Lower leg skin (tissue), 3 donors: ENCODE data around the gene IL18BP.

Source experiments
- POLR2A ChIP-seq, 2 donors: fragments of 450-650 bp; IDR thresholded peaks; one replicate each; pipeline ENCODE4 v1.6.1; 2016 to 2017; ENCODE audit warnings: antibody characterized with exemption in 2 of 2, mild to moderate bottlenecking in 1 of 2, moderate library complexity in 1 of 2
- TF ChIP-seq, protein P1 (sequence below), 3 donors: fragments of 450-650 bp; IDR thresholded peaks; one replicate each; pipeline ENCODE4 v1.5.1; 2016; ENCODE audit warnings: antibody characterized with exemption in 3 of 3, mild to moderate bottlenecking in 3 of 3, moderate library complexity in 2 of 3

DNA sequence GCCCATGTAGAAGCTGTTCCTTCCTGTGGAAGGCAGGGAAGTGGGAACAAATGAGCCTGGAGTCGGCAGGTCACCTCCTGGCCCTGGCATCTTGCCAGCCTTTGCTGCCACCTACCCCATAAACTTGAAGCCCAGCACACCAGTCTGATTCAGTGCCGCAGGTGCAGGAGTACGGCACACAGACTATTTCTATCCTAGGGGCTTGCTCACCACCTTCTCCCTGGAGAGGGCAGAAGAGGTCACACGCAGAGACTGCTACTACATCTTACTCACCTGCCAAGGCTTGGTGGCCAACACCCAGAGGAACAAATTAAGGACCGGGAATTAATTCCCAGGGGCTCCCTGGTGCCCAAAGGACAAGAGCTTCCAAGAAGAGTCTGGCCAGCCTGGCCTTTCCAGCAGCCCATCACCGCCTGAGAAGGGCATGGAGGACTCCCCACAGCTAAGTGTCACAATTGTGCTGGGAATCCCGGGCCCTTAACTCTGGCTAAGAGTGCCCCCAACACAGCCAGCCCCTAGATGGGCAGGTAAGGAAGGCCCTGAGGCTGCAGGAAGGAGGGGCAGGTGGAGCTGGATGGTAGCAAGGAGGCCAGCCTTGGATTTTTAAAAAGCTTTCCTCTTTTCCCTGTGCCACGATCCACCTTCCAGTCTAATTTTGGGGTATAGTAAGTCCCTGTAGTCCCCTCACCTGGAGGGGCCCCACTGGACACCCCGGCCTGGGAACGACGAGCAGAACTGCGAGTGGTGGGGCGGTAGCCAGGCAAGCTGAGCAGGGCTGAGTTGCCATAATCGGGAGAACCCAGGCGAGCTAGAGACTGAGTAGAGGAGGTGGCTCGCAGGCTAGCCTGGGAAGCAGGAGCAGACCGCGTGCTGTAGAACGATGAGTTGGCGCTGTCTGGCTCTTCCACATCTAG lies 6.9 kb downstream of the IL18BP start:
- TF ChIP-seq, protein P1, sequence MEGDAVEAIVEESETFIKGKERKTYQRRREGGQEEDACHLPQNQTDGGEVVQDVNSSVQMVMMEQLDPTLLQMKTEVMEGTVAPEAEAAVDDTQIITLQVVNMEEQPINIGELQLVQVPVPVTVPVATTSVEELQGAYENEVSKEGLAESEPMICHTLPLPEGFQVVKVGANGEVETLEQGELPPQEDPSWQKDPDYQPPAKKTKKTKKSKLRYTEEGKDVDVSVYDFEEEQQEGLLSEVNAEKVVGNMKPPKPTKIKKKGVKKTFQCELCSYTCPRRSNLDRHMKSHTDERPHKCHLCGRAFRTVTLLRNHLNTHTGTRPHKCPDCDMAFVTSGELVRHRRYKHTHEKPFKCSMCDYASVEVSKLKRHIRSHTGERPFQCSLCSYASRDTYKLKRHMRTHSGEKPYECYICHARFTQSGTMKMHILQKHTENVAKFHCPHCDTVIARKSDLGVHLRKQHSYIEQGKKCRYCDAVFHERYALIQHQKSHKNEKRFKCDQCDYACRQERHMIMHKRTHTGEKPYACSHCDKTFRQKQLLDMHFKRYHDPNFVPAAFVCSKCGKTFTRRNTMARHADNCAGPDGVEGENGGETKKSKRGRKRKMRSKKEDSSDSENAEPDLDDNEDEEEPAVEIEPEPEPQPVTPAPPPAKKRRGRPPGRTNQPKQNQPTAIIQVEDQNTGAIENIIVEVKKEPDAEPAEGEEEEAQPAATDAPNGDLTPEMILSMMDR (IDR thresholded peaks at IDR 0.05): no peak
- no peak for TF ChIP-seq POLR2A (IDR thresholded peaks at IDR 0.05)
